HG03457 (cell line): Measurements from ENCODE around the gene ZNF835.
"Not testable (repeated sequence)": the region's sequence is repeated elsewhere in the genome, so short reads cannot be mapped to it uniquely, and the experiment has no call there.

ENCODE experiments used
- ATAC-seq: cut with Tn5 transposase; IDR thresholded peaks from one replicate; pipeline ENCODE4 v1.9.1; 2021; ENCODE audit warnings: moderate number of reproducible peaks; ENCODE audit not compliant: unreplicated experiment

The ZNF835 gene

GRCh38 chr19:56671613-56671994, at the start of gene ZNF835:
TSS of gene ZNF835 (minus strand) at chr19:56671757. CDS start at chr19:56665198, 6,559 bp downstream.
- no peak for ATAC-seq

- no peak for ATAC-seq
Measured at GRCh38 chr19:56720281-56720680, 48.7 kb upstream of the ZNF835 start.

GRCh38 chr19:56718231-56718630, 46.7 kb upstream of the ZNF835 start:
- no peak for ATAC-seq

GRCh38 chr19:56712611-56713276, 41.2 kb upstream of the ZNF835 start:
- no peak for ATAC-seq

GRCh38 chr19:56710437-56710836, 38.9 kb upstream of the ZNF835 start:
- no peak for ATAC-seq

- ATAC-seq = no peak
Measured at GRCh38 chr19:56707821-56708220, 36.3 kb upstream of the ZNF835 start.

- no peak for ATAC-seq
Measured at GRCh38 chr19:56705939-56706338, 34.4 kb upstream of the ZNF835 start.

GRCh38 chr19:56701895-56702294, 30.3 kb upstream of the ZNF835 start:
- ATAC-seq = no peak

- ATAC-seq = no peak
Measured at GRCh38 chr19:56699552-56699951, 28.0 kb upstream of the ZNF835 start.

- no peak for ATAC-seq
Measured at GRCh38 chr19:56692206-56692895, 20.8 kb upstream of the ZNF835 start.

- no peak for ATAC-seq
Measured at GRCh38 chr19:56690670-56691069, 19.1 kb upstream of the ZNF835 start.

- no peak for ATAC-seq
Measured at GRCh38 chr19:56689198-56689597, 17.6 kb upstream of the ZNF835 start.

- ATAC-seq = no peak
Measured at GRCh38 chr19:56687031-56687430, 15.5 kb upstream of the ZNF835 start.

- no peak for ATAC-seq
Measured at GRCh38 chr19:56683116-56683515, 11.6 kb upstream of the ZNF835 start.

- no peak for ATAC-seq
Measured at GRCh38 chr19:56681702-56682101, 10.1 kb upstream of the ZNF835 start.

GRCh38 chr19:56678205-56678604, 6.6 kb upstream of the ZNF835 start:
- ATAC-seq = no peak

GRCh38 chr19:56672610-56673009, 1.1 kb upstream of the ZNF835 start:
- ATAC-seq = not testable (repeated sequence)

- ATAC-seq = no peak
Measured at GRCh38 chr19:56670961-56671612, 470 bp downstream of the ZNF835 start.

- ATAC-seq = no peak
Measured at GRCh38 chr19:56670401-56670960, 1.1 kb downstream of the ZNF835 start.

GRCh38 chr19:56668676-56669075, 2.9 kb downstream of the ZNF835 start:
- ATAC-seq = no peak

- ATAC-seq = no peak
Measured at GRCh38 chr19:56667311-56667870, 4.2 kb downstream of the ZNF835 start.
